NT2/D1 (cell line): ENCODE measurements around the gene CERS4.
"Not testable (repeated sequence)": the region's sequence is repeated elsewhere in the genome, so short reads cannot be mapped to it uniquely, and the experiment has no call there.

Experiments used
- DNase-seq: peaks from one replicate; pipeline ENCODE4 v3.0.0-alpha.2; 2011; ENCODE audit warnings: low read depth, low spot score
- H3K27me3 ChIP-seq: 2 replicates; pipeline ENCODE4 v1.6.0; 2011; ENCODE audit warnings: mild to moderate bottlenecking; ENCODE audit not compliant: insufficient read length, insufficient read depth
- H3K36me3 ChIP-seq: 2 replicates; pipeline ENCODE4 v1.6.1; 2011; ENCODE audit warnings: mild to moderate bottlenecking, low read length, mixed read lengths; ENCODE audit not compliant: insufficient read depth, insufficient read length
- H3K4me1 ChIP-seq: 2 replicates; pipeline ENCODE4 v1.5.1; 2011; ENCODE audit not compliant: insufficient read depth, insufficient read length
- H3K4me3 ChIP-seq: 2 replicates; pipeline ENCODE4 v1.5.1; 2011; ENCODE audit warnings: low read depth; ENCODE audit not compliant: insufficient read length
- H3K9ac ChIP-seq: 2 replicates; pipeline ENCODE4 v1.6.0; 2011; ENCODE audit warnings: low read depth; ENCODE audit not compliant: insufficient read length
- H3K9me3 ChIP-seq: 2 replicates; pipeline ENCODE4 v1.5.1; 2011; ENCODE audit warnings: mild to moderate bottlenecking, low read length; ENCODE audit not compliant: insufficient read depth
- SUZ12 ChIP-seq: IDR thresholded peaks from 2 replicates; pipeline ENCODE4 v1.6.1; 2011; ENCODE audit not compliant: insufficient read length, insufficient read depth; ENCODE audit errors: extremely low read depth
- YY1 ChIP-seq: IDR thresholded peaks from 2 replicates; pipeline ENCODE4 v1.6.1; 2011; ENCODE audit not compliant: insufficient read length, insufficient read depth
- ZNF274 ChIP-seq: IDR thresholded peaks from 2 replicates; pipeline ENCODE4 v1.6.1; 2011; ENCODE audit warnings: mild to moderate bottlenecking, low read depth, low read length

CERS4 gene

GRCh38 chr19:8259922-8260247 is 50.7 kb downstream of the CERS4 start:
- DNase-seq, result no peak
- Histone ChIP-seq H3K9ac (no peak overlapping the region), H3K9me3 (no peaks in the 10 kb centered on the region), H3K27me3 (no peaks in the 10 kb centered on the region), H3K4me1 (peaks cover 23% of the 10 kb centered on the region), H3K4me3 (no peak overlapping the region), H3K36me3 (peaks cover 65% of the 10 kb centered on the region)
- TF ChIP-seq YY1 (no peak), ZNF274 (no peak), SUZ12 (no peak)

DNA sequence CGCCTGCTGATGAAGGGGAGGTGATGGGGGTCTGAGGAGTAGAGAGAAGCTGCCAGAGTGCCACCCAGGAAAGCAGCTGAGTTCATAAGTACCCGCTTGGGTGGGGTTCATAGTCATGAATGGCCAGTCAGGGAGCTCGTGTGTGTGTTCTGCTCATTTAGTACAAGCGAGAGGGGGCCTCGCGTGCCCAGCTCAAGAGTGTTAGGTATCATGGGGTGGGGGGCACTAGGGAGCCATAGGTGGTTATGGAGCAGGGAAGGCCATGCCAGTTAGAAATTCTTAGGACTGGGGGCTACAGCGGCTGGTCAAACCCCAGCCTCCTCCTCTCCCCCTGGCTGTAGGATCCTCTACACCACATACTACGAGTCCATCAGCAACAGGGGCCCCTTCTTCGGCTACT is 52.2 kb downstream of the CERS4 start:
- H3K27me3 ChIP-seq, result no peaks in the 10 kb centered on the region
- no peak overlapping the region for H3K9ac ChIP-seq
- H3K9me3 ChIP-seq, result no peaks in the 10 kb centered on the region
- TF ChIP-seq ZNF274 (no peak), YY1 (no peak), SUZ12 (no peak)
- peaks cover 52% of the 10 kb centered on the region for H3K36me3 ChIP-seq
- peaks cover 23% of the 10 kb centered on the region for H3K4me1 ChIP-seq
- no peak overlapping the region for H3K4me3 ChIP-seq
- no peak for DNase-seq

DNA sequence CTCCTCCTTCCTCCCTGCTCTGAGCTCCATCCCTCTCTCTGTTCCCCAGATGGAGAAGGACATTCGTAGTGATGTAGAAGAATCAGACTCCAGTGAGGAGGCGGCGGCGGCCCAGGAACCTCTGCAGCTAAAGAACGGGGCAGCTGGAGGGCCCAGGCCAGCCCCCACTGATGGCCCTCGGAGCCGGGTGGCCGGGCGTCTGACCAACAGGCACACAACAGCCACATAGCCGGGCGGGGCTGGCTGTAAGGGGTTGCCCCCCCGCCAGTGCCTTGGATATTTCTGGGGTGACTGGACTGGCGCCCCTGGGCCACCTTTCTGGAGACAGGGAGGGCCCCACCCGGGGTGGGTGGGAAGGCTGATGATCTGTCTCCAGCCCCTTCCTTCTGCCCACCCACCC is 52.7 kb downstream of the CERS4 start:
- H3K36me3 ChIP-seq, result peaks cover 46% of the 10 kb centered on the region
- no peak overlapping the region for H3K4me3 ChIP-seq
- H3K9me3 ChIP-seq, result no peaks in the 10 kb centered on the region
- peaks cover 23% of the 10 kb centered on the region for H3K4me1 ChIP-seq
- H3K27me3 ChIP-seq, result no peaks in the 10 kb centered on the region
- no peak for DNase-seq
- TF ChIP-seq ZNF274 (no peak), YY1 (no peak), SUZ12 (no peak)
- no peak overlapping the region for H3K9ac ChIP-seq

GRCh38 chr19:8262431-8262830 is 53.3 kb downstream of the CERS4 start:
- Histone ChIP-seq H3K9me3 (no peaks in the 10 kb centered on the region), H3K4me1 (peaks cover 18% of the 10 kb centered on the region), H3K9ac (no peak overlapping the region), H3K27me3 (no peaks in the 10 kb centered on the region), H3K4me3 (no peak overlapping the region), H3K36me3 (peaks cover 41% of the 10 kb centered on the region)
- no peak for DNase-seq
- TF ChIP-seq ZNF274, result no peak
- no peak for TF ChIP-seq SUZ12
- TF ChIP-seq YY1, result no peak

- Histone ChIP-seq H3K36me3 (peaks cover 24% of the 10 kb centered on the region), H3K4me1 (peaks cover 15% of the 10 kb centered on the region)
- H3K4me3 ChIP-seq, DNase-seq, H3K9ac ChIP-seq, H3K27me3 ChIP-seq, H3K9me3 ChIP-seq: not testable (repeated sequence)
These were observed 55.1 kb downstream of the CERS4 start for GRCh38 chr19:8264248-8264647.

- Histone ChIP-seq H3K9ac (no peak overlapping the region), H3K27me3 (peaks cover 2% of the 10 kb centered on the region), H3K4me3 (no peak overlapping the region), H3K36me3 (peaks cover 16% of the 10 kb centered on the region), H3K4me1 (peaks cover 12% of the 10 kb centered on the region), H3K9me3 (no peaks in the 10 kb centered on the region)
- TF ChIP-seq YY1, result no peak
- TF ChIP-seq ZNF274, result no peak
- TF ChIP-seq SUZ12, result no peak
- no peak for DNase-seq
These were observed 56.7 kb downstream of the CERS4 start for GRCh38 chr19:8265872-8266271.

DNA sequence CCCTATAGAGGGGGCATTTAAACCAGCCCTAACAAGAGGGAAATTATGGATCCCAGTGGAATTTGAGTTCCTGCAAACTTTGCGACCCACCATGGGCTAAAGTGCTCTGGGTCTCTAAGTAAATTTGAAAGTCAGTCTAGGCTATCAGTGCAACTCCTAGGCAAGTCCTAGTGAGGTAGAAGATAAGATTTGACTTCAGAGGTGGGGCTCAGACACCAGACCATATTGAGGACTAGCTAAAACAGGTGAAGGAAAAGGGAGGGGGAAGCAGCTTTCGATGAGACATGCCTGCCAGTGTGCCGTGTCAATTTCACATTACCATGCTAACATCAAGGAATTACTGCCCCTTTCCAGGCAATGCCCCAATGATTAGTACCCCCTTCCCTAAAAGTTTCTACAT is 60.6 kb downstream of the CERS4 start:
- Histone ChIP-seq H3K36me3 (no peaks in the 10 kb centered on the region), H3K9ac (peak overlapping the region; percentile 21), H3K27me3 (peaks cover 2% of the 10 kb centered on the region), H3K4me1 (peaks cover 5% of the 10 kb centered on the region), H3K9me3 (no peaks in the 10 kb centered on the region), H3K4me3 (no peak overlapping the region)
- TF ChIP-seq ZNF274 (no peak), SUZ12 (no peak), YY1 (no peak)
- DNase-seq, result no peak

- not testable (repeated sequence) for DNase-seq, H3K9me3 ChIP-seq, H3K36me3 ChIP-seq, H3K4me1 ChIP-seq, H3K4me3 ChIP-seq, H3K9ac ChIP-seq, H3K27me3 ChIP-seq
These were observed 67.3 kb downstream of the CERS4 start for GRCh38 chr19:8276508-8276907.

- H3K4me3 ChIP-seq, H3K9me3 ChIP-seq, DNase-seq, H3K4me1 ChIP-seq, H3K27me3 ChIP-seq, H3K9ac ChIP-seq, H3K36me3 ChIP-seq: not testable (repeated sequence)
These were observed 82.2 kb downstream of the CERS4 start for GRCh38 chr19:8291337-8291736.
